HFF-Myc (cell line): ENCODE data around the gene SEC63.
A peak's percentile ranks its signal among the peaks of the same experiment; 100 is the strongest.
"Not testable (repeated sequence)": the region's sequence is repeated elsewhere in the genome, so short reads cannot be mapped to it uniquely, and the experiment has no call there.

Experiments
- DNase-seq: peaks from one replicate; pipeline ENCODE4 v3.0.0-alpha.2; 2011; ENCODE audit warnings: low read depth; ENCODE audit errors: extremely low read depth
- H3K4me3 ChIP-seq: replicated peaks from 2 replicates; pipeline ENCODE4 v1.5.1; 2011; ENCODE audit warnings: low read depth, mild to moderate bottlenecking, control low read depth, low read length
- TF ChIP-seq, protein P1 (sequence below): IDR thresholded peaks from 2 replicates; pipeline ENCODE4 v1.5.1; 2012; ENCODE audit warnings: mild to moderate bottlenecking, low read depth, low read length, control low read depth; ENCODE audit errors: missing control alignments

The SEC63 gene, protein sequence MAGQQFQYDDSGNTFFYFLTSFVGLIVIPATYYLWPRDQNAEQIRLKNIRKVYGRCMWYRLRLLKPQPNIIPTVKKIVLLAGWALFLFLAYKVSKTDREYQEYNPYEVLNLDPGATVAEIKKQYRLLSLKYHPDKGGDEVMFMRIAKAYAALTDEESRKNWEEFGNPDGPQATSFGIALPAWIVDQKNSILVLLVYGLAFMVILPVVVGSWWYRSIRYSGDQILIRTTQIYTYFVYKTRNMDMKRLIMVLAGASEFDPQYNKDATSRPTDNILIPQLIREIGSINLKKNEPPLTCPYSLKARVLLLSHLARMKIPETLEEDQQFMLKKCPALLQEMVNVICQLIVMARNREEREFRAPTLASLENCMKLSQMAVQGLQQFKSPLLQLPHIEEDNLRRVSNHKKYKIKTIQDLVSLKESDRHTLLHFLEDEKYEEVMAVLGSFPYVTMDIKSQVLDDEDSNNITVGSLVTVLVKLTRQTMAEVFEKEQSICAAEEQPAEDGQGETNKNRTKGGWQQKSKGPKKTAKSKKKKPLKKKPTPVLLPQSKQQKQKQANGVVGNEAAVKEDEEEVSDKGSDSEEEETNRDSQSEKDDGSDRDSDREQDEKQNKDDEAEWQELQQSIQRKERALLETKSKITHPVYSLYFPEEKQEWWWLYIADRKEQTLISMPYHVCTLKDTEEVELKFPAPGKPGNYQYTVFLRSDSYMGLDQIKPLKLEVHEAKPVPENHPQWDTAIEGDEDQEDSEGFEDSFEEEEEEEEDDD

DNA sequence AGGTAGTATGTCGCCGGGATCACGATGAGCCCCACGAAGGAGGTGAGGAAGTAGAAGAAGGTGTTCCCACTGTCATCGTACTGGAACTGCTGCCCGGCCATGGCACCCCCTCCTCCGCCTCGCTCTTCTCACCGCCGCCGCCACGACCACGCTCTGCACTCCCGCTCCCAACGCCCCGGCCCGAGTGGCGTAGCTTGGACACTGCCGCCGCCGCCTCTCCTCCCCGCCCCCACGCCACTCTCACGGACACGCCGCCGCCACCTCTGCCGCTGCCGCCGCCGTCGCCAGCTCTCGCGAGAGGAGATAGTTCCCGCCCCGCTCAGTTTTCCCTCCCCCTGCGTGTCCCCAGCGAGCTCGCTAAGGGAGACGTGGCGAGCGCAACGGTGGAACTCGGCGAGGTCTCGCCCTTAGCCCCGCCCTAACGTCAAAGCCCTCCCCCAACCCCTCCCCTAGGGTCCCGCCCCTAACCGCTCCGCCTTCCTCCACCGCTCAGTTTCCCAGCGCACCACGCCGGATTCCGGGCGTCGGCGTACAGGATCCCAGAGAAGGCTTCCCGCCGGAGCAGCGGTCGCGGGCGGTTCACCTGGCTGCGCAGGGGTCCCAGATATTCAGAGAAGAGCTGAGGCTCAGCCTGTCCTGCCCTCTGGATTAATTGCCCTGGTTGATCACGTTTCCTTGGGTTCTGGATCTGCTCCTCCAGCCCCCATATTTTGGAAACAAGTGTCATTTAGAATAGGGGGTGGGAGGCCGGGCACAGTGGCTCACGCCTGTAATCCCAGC is at the start of gene SEC63:
SEC63 (minus strand) TSS at position 300 of the 780 bp plus-strand sequence; CDS start at position 101, 199 bp downstream.
- peak; percentile 80 for DNase-seq
- TF ChIP-seq, protein P1, sequence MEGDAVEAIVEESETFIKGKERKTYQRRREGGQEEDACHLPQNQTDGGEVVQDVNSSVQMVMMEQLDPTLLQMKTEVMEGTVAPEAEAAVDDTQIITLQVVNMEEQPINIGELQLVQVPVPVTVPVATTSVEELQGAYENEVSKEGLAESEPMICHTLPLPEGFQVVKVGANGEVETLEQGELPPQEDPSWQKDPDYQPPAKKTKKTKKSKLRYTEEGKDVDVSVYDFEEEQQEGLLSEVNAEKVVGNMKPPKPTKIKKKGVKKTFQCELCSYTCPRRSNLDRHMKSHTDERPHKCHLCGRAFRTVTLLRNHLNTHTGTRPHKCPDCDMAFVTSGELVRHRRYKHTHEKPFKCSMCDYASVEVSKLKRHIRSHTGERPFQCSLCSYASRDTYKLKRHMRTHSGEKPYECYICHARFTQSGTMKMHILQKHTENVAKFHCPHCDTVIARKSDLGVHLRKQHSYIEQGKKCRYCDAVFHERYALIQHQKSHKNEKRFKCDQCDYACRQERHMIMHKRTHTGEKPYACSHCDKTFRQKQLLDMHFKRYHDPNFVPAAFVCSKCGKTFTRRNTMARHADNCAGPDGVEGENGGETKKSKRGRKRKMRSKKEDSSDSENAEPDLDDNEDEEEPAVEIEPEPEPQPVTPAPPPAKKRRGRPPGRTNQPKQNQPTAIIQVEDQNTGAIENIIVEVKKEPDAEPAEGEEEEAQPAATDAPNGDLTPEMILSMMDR, result no peak
- peak within 1 kb of the TSS; percentile 84 for H3K4me3 ChIP-seq

DNA sequence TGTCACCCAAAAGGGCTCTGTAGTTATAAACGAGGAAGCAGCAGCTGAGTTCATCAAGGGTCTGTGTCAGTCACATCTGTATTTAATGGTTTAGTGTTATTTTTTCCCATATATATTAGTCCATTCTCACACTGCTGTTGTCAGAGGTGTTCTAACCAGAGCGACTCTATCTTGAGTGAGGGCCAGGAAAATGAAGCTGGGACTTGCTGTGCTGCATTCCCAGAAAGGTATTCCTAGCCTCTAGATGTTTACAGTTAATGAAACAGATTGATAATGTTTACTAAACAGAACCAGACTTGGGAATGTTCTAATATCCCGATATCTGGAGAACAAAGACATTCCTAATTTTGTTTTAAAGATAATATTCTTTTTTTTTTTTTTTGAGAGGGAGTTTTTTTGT is 48.0 kb upstream of the SEC63 start:
- TF ChIP-seq, protein P1, result no peak
- no peak overlapping the region for H3K4me3 ChIP-seq
- DNase-seq, result no peak

DNA sequence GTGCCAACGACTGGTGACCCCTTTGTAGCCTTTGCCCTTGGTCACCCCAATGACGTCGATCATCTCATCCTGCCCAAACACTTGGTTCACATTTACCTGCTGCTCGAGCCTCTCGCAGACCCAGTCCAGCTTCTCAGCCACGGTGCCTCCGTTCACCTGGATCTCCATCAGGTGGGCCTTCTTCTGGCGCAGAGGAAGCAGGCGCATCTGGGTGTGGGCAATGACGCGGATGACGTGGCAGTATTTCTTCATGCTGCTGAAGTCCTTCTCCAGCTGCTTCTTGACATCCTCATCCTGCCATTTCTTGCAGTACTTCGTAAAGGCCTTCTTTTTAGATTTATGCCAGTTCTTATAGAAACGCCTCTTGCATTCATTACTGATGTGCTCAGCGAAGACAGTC is 46.9 kb upstream of the SEC63 start:
- TF ChIP-seq, protein P1, result no peak
- no peak overlapping the region for H3K4me3 ChIP-seq
- DNase-seq, result no peak

DNA sequence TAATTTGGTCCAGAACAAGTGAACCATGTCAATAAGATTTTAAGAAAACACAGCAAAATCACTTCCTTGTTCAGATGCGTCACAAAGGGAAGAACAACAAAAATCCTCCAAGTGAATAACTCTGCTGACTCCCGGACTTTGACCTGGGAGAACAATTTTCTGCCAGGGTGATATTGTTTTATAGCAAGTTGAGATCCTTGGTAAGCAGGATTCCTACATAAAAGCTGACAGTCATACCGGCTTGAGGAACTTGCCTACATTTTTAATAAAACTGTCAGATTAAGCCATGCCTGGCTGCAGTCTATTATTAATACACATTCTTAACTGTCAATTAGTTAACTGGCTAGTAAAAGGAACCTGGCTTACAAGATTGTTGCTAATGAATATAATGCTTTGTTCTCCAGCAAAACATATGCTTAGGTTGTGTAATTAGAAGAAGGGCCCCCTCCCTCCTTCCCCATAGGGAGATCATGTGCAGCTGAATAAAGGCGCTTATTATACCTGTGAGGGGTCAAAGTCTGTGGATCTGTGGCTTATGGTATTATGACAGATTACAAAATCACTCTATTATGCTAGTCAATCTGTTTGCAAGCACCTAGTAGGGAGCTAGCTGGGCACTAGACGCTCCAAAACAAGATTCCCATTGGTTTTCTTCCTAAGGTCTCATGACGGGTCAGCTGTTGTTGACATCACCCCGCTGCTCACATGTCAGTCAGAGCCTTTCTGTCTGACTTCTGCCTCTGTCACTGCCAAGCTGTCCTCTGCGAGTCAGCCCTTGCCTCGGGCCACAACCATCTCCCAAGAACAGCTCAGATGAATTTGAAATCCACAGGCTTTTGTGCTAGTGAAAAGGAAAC is 44.6 kb upstream of the SEC63 start:
- TF ChIP-seq, protein P1, result no peak
- H3K4me3 ChIP-seq, result no peak overlapping the region
- DNase-seq, result no peak

DNA sequence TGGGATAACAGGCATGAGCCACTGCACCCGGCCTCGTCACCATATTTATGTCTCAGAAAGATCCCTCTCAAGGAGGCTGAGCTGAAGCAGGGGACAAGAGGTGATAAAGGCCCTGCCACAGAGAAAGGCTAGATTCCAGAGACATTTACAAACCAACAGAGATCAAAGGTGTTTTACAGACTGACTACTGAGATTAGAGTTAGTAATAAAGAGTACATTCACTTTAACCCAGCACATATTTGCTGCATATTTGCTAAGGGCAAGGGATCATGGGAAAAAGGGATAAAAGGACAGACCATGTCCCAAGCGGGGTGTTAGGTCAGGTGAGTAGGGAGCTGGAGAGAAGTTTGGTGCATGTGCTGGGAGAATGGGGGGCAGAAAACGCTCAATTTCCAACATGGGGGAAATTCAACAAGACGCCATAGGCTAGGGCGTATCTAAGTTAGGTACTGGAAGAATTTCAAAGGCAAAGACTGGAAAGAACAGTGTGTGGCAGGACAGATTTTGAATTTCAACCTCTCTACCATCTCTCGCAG is 43.8 kb upstream of the SEC63 start:
- H3K4me3 ChIP-seq, result no peak overlapping the region
- no peak for DNase-seq

DNA sequence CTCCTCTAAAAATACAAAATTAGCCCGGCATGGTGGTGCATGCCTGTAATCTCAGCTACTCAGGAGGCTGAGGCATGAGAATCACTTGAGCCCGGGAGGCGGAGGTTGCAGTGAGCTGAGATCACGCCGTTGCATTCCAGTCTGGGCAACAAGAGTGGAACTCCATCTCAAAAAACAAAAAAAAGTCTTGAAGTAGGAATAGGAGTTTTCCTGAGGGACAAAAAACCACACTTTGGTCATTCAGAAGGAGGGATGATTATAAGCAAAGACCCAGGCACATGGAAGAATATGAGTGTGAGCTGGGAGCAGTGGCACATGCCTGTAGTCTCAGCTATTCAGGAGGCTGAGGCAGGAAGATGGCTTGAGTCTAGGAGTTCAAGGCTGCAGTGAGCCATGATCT is 42.3 kb upstream of the SEC63 start:
- H3K4me3 ChIP-seq, result not testable (repeated sequence)

More for the DNA sequence above, 43.8 kb upstream of the SEC63 start:
- TF ChIP-seq, protein P1, result no peak

More for the DNA sequence above, 42.3 kb upstream of the SEC63 start:
- not testable (repeated sequence) for DNase-seq
